Measurements from ENCODE around the gene UNC13D. TPM values are rescaled to one million over a fixed set of nuclear protein-coding genes. Genes with fewer than 3 reads are reported as not detected.

UNC13D gene
- total RNA-seq, 1 experiment from 2014 or later: 20.2 TPM

DNA sequence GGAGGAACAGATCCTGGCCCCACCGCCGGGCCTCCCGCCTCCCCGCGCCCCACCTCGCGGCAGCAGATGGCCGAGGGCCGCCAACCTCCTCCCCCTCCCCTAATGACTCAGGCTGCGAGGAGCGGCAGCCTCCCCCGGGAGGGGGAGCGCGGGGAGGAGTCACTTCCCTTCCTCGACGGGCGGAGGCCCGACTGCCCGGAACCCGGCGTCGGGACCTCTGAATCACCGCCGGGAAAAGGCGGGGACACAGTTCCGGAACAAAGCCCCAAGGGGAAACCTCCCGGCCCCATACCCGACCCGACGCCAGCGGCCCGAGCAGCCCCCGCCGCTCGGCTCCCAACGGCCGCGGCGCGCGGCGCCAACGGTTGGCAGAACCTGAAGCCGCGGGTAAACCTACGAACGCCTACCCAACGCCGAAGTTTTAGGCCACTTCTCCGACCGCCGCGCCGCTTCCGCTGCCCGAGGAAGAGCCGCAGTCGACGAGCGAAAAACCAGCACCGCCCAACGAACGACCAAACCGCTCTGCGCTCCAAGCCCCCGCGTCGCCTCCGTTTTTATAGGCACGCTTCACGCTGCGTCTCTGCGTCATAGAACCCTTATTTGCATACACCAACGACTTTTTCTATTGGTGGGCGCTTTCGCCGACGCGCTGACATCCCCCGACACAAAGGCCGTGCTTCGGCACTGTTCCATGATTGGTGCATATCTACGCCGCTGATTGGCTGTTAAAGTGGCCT is 64.8 kb downstream of the UNC13D start:
- intact Hi-C loops (cut with micrococcal nuclease): loop anchor here (2.0 to 5.0 kb wide), 2 partner anchors 75 to 98 kb away; partner anchors contain the start of genes TRIM47 and WBP2
- CTCF ChIA-PET: interaction anchor here (0.7 to 1.5 kb wide), 11 partner anchors 10 to 178 kb away, joined by 3 to 8 read pairs (median 3); partner anchors contain the start of genes SMIM5 and WBP2
- H3K4me2 ChIP-seq (ENCODE audit: low read length): peak overlapping the region; percentile 84
- TF ChIP-seq ZNF274 (IDR thresholded peaks at IDR 0.05; ENCODE audit: low read depth, low read length) (no peak), SP1 (IDR thresholded peaks at IDR 0.05; ENCODE audit: low read depth) (no peak), POLR2A (IDR thresholded peaks at IDR 0.05; ENCODE audit: borderline replicate concordance, extremely low read depth, insufficient read depth, insufficient read length) (peak; percentile 100), SRF (IDR thresholded peaks at IDR 0.05; ENCODE audit: low read depth) (no peak), RAD21 (IDR thresholded peaks at IDR 0.05; ENCODE audit: low read depth) (no peak), SIN3A (IDR thresholded peaks at IDR 0.05; ENCODE audit: low read depth) (no peak), POLR2AphosphoS5 (IDR thresholded peaks at IDR 0.05; ENCODE audit: low read depth, low read length) (peak; percentile 100), EZH2phosphoT487 (IDR thresholded peaks at IDR 0.05; ENCODE audit: borderline replicate concordance) (no peak), JUND (IDR thresholded peaks at IDR 0.05) (no peak), EGR1 (IDR thresholded peaks at IDR 0.05; ENCODE audit: low read depth) (no peak), CEBPB (IDR thresholded peaks at IDR 0.05; ENCODE audit: low read depth) (no peak), TCF7L2 (IDR thresholded peaks at IDR 0.05; ENCODE audit: borderline replicate concordance, extremely low read depth, insufficient read depth, insufficient read length) (peak; percentile 86), EZH2 (IDR thresholded peaks at IDR 0.05) (no peak), ZFX (IDR thresholded peaks at IDR 0.05) (peak; percentile 80; the same call in 1 of the 2 replicates), CBX3 (IDR thresholded peaks at IDR 0.05; ENCODE audit: low read depth) (no peak)
- TF ChIP-seq, protein P1, sequence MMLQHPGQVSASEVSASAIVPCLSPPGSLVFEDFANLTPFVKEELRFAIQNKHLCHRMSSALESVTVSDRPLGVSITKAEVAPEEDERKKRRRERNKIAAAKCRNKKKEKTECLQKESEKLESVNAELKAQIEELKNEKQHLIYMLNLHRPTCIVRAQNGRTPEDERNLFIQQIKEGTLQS (IDR thresholded peaks at IDR 0.05): no peak
- TF ChIP-seq, protein P2, sequence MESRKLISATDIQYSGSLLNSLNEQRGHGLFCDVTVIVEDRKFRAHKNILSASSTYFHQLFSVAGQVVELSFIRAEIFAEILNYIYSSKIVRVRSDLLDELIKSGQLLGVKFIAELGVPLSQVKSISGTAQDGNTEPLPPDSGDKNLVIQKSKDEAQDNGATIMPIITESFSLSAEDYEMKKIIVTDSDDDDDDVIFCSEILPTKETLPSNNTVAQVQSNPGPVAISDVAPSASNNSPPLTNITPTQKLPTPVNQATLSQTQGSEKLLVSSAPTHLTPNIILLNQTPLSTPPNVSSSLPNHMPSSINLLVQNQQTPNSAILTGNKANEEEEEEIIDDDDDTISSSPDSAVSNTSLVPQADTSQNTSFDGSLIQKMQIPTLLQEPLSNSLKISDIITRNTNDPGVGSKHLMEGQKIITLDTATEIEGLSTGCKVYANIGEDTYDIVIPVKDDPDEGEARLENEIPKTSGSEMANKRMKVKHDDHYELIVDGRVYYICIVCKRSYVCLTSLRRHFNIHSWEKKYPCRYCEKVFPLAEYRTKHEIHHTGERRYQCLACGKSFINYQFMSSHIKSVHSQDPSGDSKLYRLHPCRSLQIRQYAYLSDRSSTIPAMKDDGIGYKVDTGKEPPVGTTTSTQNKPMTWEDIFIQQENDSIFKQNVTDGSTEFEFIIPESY (IDR thresholded peaks at IDR 0.05; ENCODE audit: extremely low read depth, insufficient replicate concordance, low read length): peak; percentile 77
- TF ChIP-seq, protein P3, sequence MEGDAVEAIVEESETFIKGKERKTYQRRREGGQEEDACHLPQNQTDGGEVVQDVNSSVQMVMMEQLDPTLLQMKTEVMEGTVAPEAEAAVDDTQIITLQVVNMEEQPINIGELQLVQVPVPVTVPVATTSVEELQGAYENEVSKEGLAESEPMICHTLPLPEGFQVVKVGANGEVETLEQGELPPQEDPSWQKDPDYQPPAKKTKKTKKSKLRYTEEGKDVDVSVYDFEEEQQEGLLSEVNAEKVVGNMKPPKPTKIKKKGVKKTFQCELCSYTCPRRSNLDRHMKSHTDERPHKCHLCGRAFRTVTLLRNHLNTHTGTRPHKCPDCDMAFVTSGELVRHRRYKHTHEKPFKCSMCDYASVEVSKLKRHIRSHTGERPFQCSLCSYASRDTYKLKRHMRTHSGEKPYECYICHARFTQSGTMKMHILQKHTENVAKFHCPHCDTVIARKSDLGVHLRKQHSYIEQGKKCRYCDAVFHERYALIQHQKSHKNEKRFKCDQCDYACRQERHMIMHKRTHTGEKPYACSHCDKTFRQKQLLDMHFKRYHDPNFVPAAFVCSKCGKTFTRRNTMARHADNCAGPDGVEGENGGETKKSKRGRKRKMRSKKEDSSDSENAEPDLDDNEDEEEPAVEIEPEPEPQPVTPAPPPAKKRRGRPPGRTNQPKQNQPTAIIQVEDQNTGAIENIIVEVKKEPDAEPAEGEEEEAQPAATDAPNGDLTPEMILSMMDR (IDR thresholded peaks at IDR 0.05 in 2 of 3, conservative IDR thresholded peaks at IDR 0.05 in 1 of 3; ENCODE audit: borderline replicate concordance in 1 of 3, insufficient read depth in 1 of 3, low read depth in 2 of 3, low read length in 2 of 3): no peak; a peak in 1 of 6 replicates
- TF ChIP-seq, protein P4, sequence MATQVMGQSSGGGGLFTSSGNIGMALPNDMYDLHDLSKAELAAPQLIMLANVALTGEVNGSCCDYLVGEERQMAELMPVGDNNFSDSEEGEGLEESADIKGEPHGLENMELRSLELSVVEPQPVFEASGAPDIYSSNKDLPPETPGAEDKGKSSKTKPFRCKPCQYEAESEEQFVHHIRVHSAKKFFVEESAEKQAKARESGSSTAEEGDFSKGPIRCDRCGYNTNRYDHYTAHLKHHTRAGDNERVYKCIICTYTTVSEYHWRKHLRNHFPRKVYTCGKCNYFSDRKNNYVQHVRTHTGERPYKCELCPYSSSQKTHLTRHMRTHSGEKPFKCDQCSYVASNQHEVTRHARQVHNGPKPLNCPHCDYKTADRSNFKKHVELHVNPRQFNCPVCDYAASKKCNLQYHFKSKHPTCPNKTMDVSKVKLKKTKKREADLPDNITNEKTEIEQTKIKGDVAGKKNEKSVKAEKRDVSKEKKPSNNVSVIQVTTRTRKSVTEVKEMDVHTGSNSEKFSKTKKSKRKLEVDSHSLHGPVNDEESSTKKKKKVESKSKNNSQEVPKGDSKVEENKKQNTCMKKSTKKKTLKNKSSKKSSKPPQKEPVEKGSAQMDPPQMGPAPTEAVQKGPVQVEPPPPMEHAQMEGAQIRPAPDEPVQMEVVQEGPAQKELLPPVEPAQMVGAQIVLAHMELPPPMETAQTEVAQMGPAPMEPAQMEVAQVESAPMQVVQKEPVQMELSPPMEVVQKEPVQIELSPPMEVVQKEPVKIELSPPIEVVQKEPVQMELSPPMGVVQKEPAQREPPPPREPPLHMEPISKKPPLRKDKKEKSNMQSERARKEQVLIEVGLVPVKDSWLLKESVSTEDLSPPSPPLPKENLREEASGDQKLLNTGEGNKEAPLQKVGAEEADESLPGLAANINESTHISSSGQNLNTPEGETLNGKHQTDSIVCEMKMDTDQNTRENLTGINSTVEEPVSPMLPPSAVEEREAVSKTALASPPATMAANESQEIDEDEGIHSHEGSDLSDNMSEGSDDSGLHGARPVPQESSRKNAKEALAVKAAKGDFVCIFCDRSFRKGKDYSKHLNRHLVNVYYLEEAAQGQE (IDR thresholded peaks at IDR 0.05; ENCODE audit: low read depth): no peak

More for the DNA sequence above, 64.8 kb downstream of the UNC13D start:
- ChIA-PET RAD21 (ENCODE audit: low non-redundant PET in 1 of 2, low total read pairs in 2 of 2, uncharacterized antibody in 2 of 2, unreplicated experiment in 2 of 2) (interaction anchor here (0.8 to 1.0 kb wide), 4 partner anchors 14 to 76 kb away, joined by 3 to 4 read pairs (median 3); partner anchors contain the start of genes GALK1 (in 1 of the 2) and WBP2 (in 1 of the 2)), POLR2A (interaction anchor here (0.6 to 5.1 kb wide), 90 partner anchors 8 to 509 kb away, joined by 3 to 83 read pairs (median 4); partner anchors contain the start of genes FBF1, GALK1, ITGB4 and MIF4GD)
- peak overlapping the region; percentile 97 for H3K9ac ChIP-seq (ENCODE audit: low read length)
- no peaks in the 10 kb centered on the region for H3K27me3 ChIP-seq (ENCODE audit: insufficient read depth, low read length)
- H3K4me3 ChIP-seq (replicated peaks in 1 of 2; ENCODE audit: low read depth in 1 of 2, low read length in 2 of 2): peak overlapping the region; percentile 74 to 84
- peaks cover 31% of the 10 kb centered on the region for H4K20me1 ChIP-seq (ENCODE audit: insufficient read depth)
- H3K27ac ChIP-seq (ENCODE audit: low read depth, low read length): peak overlapping the region; percentile 97
- no peaks in the 10 kb centered on the region for H3K9me2 ChIP-seq (ENCODE audit: insufficient read depth)
- no TSS peak for BruUV-seq (replicated peaks)
- ATAC-seq (peak; percentile 75), DNase-seq (ENCODE audit: low read depth, low spot score) (peak; percentile 100)
- H3K79me2 ChIP-seq (ENCODE audit: insufficient read depth, low read length): peaks cover 27% of the 10 kb centered on the region
- H2AFZ ChIP-seq (ENCODE audit: low read depth, low read length, poor library complexity, severe bottlenecking): no peak overlapping the region
- H3K9me3 ChIP-seq (ENCODE audit: control insufficient read depth in 1 of 2, insufficient read depth in 1 of 2, low read depth in 1 of 2, low read length in 2 of 2): no peaks in the 10 kb centered on the region
- H3K36me3 ChIP-seq (ENCODE audit: control insufficient read depth in 1 of 2, insufficient read depth in 2 of 2, low read length in 2 of 2): peaks cover 16 to 33% of the 10 kb centered on the region in 2 experiments
- H3K4me1 ChIP-seq (ENCODE audit: control insufficient read depth in 1 of 2, insufficient read depth in 2 of 2, low read length in 2 of 2): peaks cover 38 to 79% of the 10 kb centered on the region in 2 experiments
